ENCODE measurements around the gene CBR3.
"Not testable (repeated sequence)": the region's sequence is repeated elsewhere in the genome, so short reads cannot be mapped to it uniquely, and the experiment has no call there.

Gene CBR3

DNA sequence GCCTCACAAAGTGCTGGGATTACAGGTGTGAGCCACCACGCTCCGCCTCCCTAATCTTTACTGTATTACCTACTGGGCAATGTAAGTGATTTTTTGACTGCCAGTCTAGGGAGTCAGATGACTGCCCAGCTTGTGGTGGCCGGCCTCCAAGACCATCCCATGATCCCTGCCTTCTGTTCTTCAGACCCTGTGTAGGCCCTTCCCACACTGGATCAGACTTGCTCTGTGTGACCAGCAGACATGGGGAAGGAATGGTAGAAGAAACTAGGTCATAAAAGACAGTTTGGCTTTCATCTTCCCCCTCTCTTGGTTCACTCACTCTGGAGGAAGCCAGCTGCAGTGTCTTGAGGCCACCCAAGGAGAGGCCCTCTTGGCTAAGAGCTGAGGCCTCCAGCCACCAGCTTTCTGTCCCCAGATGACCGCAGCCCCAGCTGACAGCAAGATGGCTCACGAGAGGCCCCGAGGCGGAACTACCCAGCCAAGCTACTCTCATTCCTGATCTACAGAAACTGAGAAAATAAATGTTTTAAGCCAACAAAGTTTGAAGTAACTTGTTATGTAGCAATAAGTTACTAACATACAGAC lies 14.5 kb upstream of the CBR3 start:
- DNase-seq, result no peak

- DNase-seq, result no peak
Measured at GRCh38 chr21:36122977-36123376, 11.9 kb upstream of the CBR3 start.

DNA sequence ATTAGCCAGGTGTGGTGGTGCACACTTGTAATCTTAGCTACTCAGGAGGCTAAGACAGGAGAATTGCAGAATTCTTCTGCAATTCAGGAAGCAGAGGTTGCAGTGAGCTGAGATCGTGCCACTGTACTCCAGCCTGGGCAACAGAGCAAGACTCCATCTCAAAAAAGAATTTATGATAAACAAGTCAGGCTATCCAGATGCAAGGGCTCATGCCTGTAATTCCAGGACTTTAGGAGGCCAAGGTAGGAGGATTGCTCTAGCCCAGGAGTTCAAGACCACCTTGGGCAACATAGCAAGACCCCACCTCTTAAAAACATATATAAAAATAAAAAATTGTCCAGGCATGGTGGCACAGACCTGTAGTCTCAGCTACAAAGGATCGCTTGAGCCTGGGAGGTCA lies 10.5 kb upstream of the CBR3 start:
- no peak for DNase-seq

GRCh38 chr21:36125512-36126207 lies 9.2 kb upstream of the CBR3 start:
- peak; percentile 42 for DNase-seq

- DNase-seq, result no peak
Measured at GRCh38 chr21:36126208-36126565, 8.7 kb upstream of the CBR3 start.

- DNase-seq, result no peak
Measured at GRCh38 chr21:36126621-36127110, 8.2 kb upstream of the CBR3 start.

DNA sequence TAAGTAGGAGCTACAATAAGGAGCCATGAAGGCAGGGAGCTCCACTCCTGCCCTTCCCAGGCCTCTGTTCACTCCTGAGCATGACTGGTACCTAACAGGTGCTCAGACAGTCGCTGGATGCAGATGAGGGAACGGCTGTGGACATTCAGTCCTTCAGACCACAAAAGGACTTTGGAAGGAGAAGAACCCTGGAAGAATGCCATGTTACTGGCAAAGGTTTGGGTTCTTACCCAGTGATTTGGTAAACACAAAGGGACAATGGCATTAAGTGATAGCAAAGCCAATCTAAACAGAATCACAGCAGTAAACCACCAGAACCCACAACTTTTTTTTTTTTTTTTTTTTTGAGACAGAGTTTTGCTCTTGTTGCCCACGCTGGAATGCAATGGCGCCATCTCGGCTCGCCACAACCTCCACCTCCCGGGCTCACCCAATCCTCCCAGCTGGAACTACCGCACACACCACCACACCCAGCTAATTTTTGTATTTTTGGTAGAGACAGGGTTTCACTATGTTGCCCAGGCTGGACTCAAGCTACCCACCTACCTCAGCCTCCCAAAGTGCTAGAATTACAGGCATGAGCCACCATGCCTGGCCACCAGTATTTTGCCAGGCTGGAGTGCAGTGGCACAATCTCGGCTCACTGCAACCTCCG lies 7.5 kb upstream of the CBR3 start:
- DNase-seq, result no peak

DNA sequence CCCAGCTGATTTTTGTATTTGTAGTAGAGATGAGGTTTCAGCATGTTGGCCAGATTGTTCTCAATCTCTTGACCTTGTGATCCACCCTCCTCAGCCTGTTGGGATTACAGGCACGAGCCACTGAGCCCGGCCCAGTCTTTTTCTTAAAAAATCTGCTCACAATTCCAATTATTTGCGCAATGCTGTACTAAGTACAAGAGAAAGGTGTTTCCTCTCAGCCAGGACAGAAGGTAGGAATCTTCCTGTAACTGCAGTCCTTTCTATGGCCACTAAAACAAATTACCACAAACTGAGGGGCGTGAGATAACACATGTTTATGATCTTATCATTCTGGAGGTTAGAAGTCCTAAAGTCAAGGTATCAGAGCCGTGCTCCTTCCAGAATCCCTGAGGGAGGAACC lies 6.9 kb upstream of the CBR3 start:
- DNase-seq, result no peak

- no peak for DNase-seq
Measured at GRCh38 chr21:36129219-36129618, 5.7 kb upstream of the CBR3 start.

DNA sequence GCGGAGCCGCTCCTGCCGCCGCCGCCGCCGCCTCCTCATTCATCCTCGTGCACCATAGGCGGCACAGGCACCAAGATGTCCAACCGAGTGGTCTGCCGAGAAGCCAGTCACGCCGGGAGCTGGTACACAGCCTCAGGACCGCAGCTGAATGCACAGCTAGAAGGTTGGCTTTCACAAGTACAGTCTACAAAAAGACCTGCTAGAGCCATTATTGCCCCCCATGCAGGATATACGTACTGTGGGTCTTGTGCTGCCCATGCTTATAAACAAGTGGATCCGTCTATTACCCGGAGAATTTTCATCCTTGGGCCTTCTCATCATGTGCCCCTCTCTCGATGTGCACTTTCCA lies 4.5 kb upstream of the CBR3 start:
- not testable (repeated sequence) for DNase-seq

DNA sequence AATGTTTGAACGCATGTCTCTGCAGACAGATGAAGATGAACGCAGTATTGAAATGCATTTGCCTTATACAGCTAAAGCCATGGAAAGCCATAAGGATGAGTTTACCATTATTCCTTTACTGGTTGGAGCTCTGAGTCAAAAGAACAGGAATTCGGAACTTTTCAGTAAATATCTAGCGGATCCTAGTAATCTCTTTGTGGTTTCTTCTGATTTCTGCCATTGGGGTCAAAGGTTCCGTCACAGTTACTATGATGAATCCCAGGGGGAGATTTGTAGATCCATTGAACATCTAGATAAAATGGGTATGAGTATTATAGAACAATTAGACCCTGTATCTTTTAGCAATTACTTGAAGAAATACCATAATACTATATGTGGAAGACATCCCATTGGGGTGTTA lies 4.0 kb upstream of the CBR3 start:
- not testable (repeated sequence) for DNase-seq

GRCh38 chr21:36132696-36133095 lies 2.2 kb upstream of the CBR3 start:
- no peak for DNase-seq

DNA sequence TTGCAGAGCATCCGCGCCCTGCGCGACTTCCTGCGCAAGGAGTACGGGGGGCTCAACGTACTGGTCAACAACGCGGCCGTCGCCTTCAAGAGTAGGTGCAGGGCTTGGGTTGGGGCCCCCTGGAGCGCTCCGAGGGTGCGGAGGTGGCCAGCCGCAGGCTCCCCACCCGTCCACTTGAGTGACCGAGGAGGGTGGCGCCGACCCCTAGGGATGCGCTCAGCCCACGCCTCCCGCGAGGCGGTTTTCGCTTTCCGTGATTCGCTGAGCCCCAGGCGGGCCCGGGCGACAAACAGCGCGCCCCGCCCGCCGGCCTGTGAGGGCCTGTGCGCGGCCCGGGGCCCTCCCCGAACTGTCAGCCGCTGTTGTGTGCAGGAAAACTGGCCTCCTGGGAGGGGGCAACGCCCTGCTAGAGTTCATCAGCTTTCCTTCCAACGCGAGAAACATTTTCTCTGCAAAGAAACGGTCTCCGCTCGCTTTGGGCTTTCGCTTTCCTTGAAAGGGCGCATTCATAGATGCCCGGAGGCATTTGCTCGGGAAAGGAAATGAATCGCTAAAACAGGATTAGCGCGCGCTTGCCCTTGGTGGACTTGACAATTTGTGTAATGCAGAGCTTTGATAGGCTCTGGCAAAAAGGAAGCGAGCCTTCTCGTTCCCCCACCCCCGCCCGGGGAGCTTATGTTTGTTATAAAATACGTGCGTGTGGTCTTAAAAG lies 668 bp downstream of the CBR3 start:
- DNase-seq, result peak; percentile 49

DNA sequence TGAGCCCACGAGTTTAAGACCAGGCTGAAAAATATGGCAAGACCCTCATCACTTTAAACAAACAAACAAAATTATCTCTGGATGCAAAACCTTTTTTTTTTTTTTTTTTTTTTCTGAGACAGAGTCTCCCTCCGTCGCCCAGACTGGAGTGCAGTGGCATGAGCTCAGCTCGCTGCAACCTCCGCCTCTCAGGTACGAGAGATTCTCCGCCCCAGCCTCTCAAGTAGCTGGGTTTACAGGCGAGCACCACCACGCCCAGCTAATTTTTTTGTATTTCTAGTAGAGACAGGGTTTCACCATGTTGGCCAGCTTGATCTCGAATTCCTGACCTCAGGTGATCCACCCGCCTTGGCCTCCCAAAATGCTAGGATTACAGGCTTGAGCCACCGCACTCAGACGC lies 4.9 kb downstream of the CBR3 start:
- DNase-seq, result not testable (repeated sequence)

GRCh38 chr21:36141513-36141925 lies 6.6 kb downstream of the CBR3 start:
- DNase-seq, result peak; percentile 96

GRCh38 chr21:36144233-36144632 lies 9.4 kb downstream of the CBR3 start:
- not testable (repeated sequence) for DNase-seq

- DNase-seq, result no peak
Measured at GRCh38 chr21:36145259-36145658, 10.4 kb downstream of the CBR3 start.

DNA sequence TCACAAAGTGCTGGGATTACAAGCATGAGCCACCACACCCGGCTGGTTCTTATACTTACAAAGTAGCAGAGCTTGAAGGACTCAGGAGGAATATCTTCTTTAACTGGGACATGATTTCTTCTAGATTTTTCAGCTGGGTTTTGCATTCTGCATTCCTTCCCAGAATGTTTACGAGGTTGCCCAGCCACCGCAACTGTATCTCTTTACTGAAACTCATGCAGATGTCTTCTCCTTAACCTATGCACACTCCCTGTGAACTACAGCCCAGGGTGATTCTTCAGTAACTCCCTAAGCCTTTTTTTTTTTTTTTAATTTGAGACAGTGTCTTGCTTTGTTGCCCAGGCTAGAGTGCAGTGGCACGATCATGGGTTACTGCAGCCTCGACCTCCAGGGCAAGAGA lies 13.0 kb downstream of the CBR3 start:
- DNase-seq, result no peak

DNA sequence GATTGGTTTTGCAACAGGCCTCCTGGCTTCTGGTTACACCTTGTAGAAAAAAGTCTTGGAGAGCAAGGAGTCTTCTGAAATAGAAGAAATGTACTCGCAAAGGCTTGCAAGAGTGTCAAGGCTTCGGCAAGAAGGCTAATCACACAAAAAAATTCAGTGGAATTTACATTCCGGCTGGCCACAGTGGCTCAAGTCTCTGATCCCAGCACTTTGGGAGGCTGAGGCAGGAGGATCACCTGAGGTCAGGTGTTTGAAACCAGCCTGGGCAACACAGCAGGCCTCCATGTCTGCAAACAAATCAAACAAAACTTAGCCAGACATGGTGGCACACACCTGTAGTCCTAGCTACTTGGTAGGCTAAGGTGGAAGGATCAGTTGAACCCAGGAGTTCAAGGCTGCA lies 14.0 kb downstream of the CBR3 start:
- DNase-seq, result no peak

DNA sequence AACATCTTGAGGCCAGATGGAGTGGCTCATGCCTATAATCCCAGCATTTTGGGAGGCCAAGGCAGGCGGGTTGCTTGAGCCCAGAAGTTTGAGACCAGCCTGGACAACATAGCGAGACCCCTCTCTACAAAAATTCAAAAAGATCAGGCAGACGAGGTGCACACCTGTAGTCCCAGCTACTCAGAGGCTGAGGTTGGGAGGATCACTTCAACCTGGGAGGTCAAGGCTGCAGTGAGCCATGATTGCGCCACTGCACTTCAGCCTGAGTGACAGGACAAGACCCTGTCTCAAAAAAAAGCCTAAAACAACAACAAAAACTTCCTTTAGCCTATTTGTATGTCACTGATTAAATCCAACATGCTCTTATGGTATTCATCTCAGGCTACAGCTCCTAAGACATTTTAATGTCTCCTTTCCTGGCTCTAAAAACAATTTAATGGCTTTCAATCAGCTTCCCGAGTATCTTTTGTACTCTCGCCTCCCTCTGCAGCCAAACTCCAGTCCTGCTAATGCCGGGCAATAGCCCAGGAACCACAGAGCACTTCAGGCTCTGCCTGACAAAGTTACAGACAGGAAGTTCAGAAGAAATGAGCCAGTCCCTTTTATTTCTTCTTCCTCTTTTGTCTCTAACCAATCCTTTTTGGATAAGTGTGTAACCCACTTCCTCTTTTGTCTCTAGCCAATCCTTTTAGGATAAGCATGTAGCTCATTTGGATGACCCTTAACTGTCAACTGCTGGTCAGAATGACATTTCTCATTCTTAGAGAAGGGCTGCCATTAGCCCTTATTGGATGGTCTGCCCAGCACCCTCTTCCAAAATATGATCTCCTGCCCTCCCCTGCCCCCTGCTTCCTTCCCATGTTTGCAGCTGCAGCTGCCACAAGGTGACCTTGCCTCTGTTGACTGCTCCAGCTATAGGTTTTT lies 15.2 kb downstream of the CBR3 start:
- DNase-seq, result no peak

DNA sequence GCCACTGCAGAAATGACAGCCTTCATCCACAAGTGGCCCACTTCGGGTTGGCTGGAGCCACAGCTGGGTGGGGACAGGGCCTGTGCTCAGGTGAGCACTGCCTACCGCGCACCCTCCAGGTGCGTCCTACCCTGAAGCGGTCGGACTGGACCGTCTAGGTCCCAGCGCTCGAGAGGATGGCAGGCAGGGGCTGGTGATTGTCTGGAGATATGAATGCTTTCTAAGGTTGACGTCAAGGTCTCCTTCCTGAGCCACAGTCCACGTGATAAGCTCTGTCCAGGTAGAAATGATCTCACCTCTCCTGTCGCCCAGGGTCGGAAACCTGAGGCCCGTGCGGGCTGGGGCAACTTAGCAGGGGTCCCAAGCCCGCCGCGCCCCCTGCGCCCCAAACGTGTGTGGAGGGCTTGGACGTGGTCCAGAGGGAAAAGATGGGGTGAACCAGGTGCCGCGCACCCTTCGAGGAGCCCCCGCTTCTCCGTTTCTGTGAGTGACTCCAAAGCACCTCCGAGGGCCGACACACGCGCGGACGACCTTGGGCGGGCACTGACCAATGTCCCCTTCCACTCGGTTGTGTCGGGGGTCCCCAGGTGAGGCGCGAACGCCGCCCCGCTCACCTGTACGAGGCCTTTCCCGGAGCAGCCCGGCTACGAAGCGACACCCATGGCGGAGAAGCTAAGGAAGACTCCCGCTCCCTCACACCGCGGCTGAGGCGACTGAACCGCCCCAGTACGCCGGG lies 20.9 kb downstream of the CBR3 start:
- DNase-seq, result no peak

- DNase-seq, result peak; percentile 99
Measured at GRCh38 chr21:36156339-36156814, 21.5 kb downstream of the CBR3 start.
